Activated CD8-positive, alpha-beta T cell treated with anti-CD3 and anti-CD28 coated beads for 36 hours (primary cell): ENCODE measurements around the gene PAEP. TPM values are rescaled to one million over a fixed set of nuclear protein-coding genes. Genes with fewer than 3 reads are reported as not detected.

Experiments
- ATAC-seq: fragments of 200-7000 bp; cut with Tn5 transposase; one replicate; pipeline ENCODE4 v1.10.0; 2021; ENCODE audit warnings: mild to moderate bottlenecking, moderate library complexity
- CTCF ChIA-PET: fragments of 350-600 bp; sonication (Branson Sonifier 250); formaldehyde crosslinking; loops from one replicate; lab custom pipeline; 2021; ENCODE audit warnings: antibody characterized with exemption; lab: Charles Lee
- POLR2A ChIA-PET: fragments of 350-600 bp; sonication (Branson Sonifier 250); formaldehyde crosslinking; loops from one replicate; lab custom pipeline; 2021; ENCODE audit warnings: antibody characterized with exemption; lab: Charles Lee
- DNase-seq: peaks from one replicate; pipeline ENCODE4 v3.0.0-alpha.2; 2020
- H3K27ac Mint-ChIP-seq: one replicate; pipeline ENCODE4 v1.8.0; 2021; ENCODE audit warnings: mild to moderate bottlenecking, mixed read lengths
- H3K27me3 Mint-ChIP-seq: one replicate; pipeline ENCODE4 v1.8.0; 2021; ENCODE audit warnings: mixed read lengths
- H3K36me3 Mint-ChIP-seq: one replicate; pipeline ENCODE4 v1.8.0; 2021; ENCODE audit warnings: low read depth, mixed read lengths
- H3K4me1 Mint-ChIP-seq: one replicate; pipeline ENCODE4 v1.8.0; 2021; ENCODE audit warnings: low read depth, mixed read lengths
- H3K4me3 Mint-ChIP-seq: one replicate; pipeline ENCODE4 v1.8.0; 2021; ENCODE audit warnings: mild to moderate bottlenecking, moderate library complexity, mixed read lengths
- H3K9me3 Mint-ChIP-seq: one replicate; pipeline ENCODE4 v1.8.0; 2021; ENCODE audit warnings: mixed read lengths
- intact Hi-C: fragments of 100-400 bp; cut with micrococcal nuclease; formaldehyde crosslinking; loops from one replicate; pipeline ENCODE4 v1.10.0; 2022
- total RNA-seq, 2 experiments: library from RNA; stranded (reverse); gene quantifications; one replicate each; pipeline ENCODE4 v1.2.3, GENCODE V29; 2021
- TF ChIP-seq, protein P1 (sequence below): fragments of 200-600 bp; IDR thresholded peaks from one replicate; pipeline ENCODE4 v1.8.0; 2022; ENCODE audit warnings: antibody characterized with exemption, mild to moderate bottlenecking

PAEP gene
- total RNA-seq, 2 experiments from 2014 or later = not detected

DNA sequence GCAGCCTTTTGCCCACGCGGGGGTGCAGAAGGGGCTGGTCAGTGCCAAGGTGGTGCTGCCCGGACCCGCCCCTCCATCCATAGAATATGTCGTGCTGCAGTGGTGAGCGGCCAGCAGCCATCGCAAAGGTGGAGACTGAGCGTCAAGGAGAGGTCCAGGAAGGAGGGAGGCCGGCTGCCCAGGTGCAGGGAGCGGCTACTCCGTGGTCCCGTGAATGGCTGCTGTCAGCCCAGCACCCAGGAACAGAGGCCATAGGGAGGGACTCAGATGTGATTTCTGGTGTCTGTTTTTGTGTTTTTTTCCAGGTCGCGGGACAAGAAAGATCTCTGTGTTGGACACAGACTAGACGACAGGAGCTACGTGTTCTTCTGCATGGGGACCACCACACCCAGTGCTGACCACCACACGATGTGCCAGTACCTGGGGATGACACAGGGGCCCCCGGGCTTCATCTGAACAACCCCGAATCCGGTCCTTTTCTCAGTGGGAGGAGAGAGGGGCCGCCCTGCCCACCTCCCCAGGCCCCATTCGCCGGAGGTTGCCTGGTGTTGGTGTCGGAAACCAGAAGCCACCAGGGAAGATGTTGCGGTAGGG, 29.0 kb downstream of the PAEP start:
- Mint-ChIP-seq H3K27me3 (peaks cover 4% of the 10 kb centered on the region), H3K27ac (no peak overlapping the region), H3K4me3 (no peak overlapping the region), H3K4me1 (no peaks in the 10 kb centered on the region), H3K9me3 (no peaks in the 10 kb centered on the region), H3K36me3 (no peaks in the 10 kb centered on the region)
- ChIA-PET POLR2A (no interaction called here), CTCF (no interaction called here)
- TF ChIP-seq, protein P1, sequence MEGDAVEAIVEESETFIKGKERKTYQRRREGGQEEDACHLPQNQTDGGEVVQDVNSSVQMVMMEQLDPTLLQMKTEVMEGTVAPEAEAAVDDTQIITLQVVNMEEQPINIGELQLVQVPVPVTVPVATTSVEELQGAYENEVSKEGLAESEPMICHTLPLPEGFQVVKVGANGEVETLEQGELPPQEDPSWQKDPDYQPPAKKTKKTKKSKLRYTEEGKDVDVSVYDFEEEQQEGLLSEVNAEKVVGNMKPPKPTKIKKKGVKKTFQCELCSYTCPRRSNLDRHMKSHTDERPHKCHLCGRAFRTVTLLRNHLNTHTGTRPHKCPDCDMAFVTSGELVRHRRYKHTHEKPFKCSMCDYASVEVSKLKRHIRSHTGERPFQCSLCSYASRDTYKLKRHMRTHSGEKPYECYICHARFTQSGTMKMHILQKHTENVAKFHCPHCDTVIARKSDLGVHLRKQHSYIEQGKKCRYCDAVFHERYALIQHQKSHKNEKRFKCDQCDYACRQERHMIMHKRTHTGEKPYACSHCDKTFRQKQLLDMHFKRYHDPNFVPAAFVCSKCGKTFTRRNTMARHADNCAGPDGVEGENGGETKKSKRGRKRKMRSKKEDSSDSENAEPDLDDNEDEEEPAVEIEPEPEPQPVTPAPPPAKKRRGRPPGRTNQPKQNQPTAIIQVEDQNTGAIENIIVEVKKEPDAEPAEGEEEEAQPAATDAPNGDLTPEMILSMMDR = no peak
- intact Hi-C loops = no loop called here
- no peak for DNase-seq
- no peak for ATAC-seq

DNA sequence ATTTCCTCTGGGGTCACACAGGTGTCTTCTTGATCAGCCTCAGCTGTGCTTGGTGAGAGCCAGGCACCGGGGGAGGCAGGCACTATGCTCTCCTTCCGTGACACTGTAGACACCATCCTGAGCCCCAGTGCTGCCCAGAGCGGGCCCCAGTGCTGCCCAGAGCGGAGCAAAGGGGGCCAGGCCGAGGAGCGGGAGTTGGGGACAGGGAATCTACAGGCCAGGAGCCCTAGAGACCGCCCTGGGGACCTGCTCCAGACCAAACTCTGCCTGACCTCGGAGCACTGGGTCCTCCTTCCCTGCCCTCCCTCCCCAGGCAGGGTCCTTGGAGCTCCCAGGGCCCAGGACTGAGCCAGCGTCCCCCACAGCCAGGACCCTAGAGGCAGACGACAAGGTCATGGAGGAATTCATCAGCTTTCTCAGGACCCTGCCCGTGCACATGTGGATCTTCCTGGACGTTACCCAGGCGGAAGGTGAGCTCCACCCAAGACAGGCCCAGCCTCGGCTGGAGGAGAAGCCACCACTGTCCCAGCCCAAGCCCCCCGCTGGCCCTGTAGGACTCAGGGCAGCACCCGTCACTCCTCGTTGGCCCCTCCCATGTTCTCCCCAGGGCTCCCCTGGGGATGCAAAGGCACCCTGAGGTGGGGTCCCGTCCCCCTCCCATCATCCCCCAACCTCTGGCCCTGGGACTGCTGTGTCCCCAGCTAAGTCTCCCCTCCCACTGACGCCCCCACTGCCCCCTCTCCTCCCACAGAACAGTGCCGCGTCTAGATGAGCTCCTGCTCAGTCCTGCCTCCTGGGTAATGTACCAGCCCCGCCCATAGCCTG, 30.2 kb downstream of the PAEP start:
- POLR2A ChIA-PET = no interaction called here
- TF ChIP-seq, protein P1 = no peak
- Mint-ChIP-seq H3K27me3 (peaks cover 4% of the 10 kb centered on the region), H3K4me3 (no peak overlapping the region), H3K4me1 (no peaks in the 10 kb centered on the region), H3K27ac (no peak overlapping the region), H3K9me3 (no peaks in the 10 kb centered on the region), H3K36me3 (no peaks in the 10 kb centered on the region)
- DNase-seq (no peak), ATAC-seq (no peak)
- intact Hi-C loops = no loop called here
- CTCF ChIA-PET = no interaction called here

DNA sequence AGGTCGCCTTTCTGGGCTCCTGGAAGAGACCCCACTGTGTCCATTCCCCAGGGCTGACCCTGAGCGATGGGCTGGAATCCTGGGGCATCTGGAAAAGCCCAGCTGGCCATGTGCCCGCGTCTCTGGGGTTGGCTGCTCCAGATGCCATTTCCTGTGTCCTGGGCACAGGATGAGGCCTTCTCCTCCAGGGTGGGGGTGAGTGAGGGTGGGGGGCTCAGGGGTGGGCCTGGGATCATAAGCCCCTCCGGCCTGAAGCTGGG, 30.7 kb downstream of the PAEP start:
- ChIA-PET POLR2A (no interaction called here), CTCF (no interaction called here)
- intact Hi-C loops = no loop called here
- H3K36me3 Mint-ChIP-seq = no peaks in the 10 kb centered on the region
- H3K27me3 Mint-ChIP-seq = peaks cover 4% of the 10 kb centered on the region
- TF ChIP-seq, protein P1 = no peak
- no peaks in the 10 kb centered on the region for H3K4me1 Mint-ChIP-seq
- no peak overlapping the region for H3K4me3 Mint-ChIP-seq
- no peak overlapping the region for H3K27ac Mint-ChIP-seq
- DNase-seq (no peak), ATAC-seq (no peak)
- no peaks in the 10 kb centered on the region for H3K9me3 Mint-ChIP-seq

DNA sequence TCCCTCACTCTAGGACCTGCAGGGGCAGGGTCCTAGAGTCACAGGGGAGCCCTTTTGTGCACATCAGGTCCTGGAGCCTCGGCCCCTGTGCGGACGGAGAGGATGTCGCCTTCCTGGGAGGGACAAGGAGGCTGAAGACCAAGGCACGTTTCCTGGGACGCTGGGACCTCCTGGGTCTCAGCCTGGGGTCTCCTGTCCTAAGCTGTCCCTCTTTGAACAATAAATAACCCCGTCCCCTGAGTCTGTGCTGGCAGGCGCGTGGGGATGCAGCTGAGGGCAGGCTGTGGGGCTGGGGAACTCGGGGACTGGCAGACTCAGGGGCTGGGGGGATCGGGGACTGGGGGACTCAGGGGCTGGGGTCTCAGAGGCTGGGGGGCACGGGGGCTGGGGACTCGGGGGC, 31.1 kb downstream of the PAEP start:
- DNase-seq = no peak
- Mint-ChIP-seq H3K4me1 (no peaks in the 10 kb centered on the region), H3K27me3 (peaks cover 4% of the 10 kb centered on the region), H3K9me3 (no peaks in the 10 kb centered on the region), H3K36me3 (no peaks in the 10 kb centered on the region), H3K4me3 (no peak overlapping the region), H3K27ac (no peak overlapping the region)
- ChIA-PET CTCF (no interaction called here), POLR2A (no interaction called here)
- intact Hi-C loops = no loop called here
- ATAC-seq = no peak
- TF ChIP-seq, protein P1 = no peak

DNA sequence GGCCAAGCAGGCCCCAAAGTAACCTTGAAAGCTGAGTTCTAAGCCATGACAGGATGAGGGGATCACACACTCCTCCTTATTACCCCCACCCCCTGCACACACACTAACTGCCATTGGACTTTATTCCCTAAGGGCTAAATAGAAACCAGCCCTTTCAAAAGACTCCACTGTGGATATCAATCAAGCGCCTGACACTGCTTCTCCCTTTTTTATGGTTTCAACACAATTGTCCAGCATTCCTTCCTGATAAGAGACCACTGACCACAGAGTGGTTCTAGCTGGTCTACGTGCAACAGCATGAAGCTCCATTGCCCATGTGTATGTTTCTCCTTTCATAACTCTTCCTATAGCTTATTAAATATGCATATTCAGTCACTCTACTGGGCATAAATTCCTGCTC, 34.7 kb downstream of the PAEP start:
- no peaks in the 10 kb centered on the region for H3K36me3 Mint-ChIP-seq
- TF ChIP-seq, protein P1 = no peak
- CTCF ChIA-PET = no interaction called here
- H3K27ac Mint-ChIP-seq = no peak overlapping the region
- H3K27me3 Mint-ChIP-seq = peaks cover 11% of the 10 kb centered on the region
- no peak for DNase-seq
- H3K4me1 Mint-ChIP-seq = no peaks in the 10 kb centered on the region
- H3K9me3 Mint-ChIP-seq = no peaks in the 10 kb centered on the region
- no peak for ATAC-seq
- intact Hi-C loops = no loop called here
- no peak overlapping the region for H3K4me3 Mint-ChIP-seq
- POLR2A ChIA-PET = no interaction called here
